HG03060 (cell line): ENCODE data around the gene TGIF1.
"Not testable (repeated sequence)": the region's sequence is repeated elsewhere in the genome, so short reads cannot be mapped to it uniquely, and the experiment has no call there.

Experiments used
- ATAC-seq: cut with Tn5 transposase; IDR thresholded peaks from one replicate; pipeline ENCODE4 v1.9.1; 2021; ENCODE audit warnings: low read depth, moderate number of reproducible peaks; ENCODE audit not compliant: unreplicated experiment

Gene TGIF1

DNA sequence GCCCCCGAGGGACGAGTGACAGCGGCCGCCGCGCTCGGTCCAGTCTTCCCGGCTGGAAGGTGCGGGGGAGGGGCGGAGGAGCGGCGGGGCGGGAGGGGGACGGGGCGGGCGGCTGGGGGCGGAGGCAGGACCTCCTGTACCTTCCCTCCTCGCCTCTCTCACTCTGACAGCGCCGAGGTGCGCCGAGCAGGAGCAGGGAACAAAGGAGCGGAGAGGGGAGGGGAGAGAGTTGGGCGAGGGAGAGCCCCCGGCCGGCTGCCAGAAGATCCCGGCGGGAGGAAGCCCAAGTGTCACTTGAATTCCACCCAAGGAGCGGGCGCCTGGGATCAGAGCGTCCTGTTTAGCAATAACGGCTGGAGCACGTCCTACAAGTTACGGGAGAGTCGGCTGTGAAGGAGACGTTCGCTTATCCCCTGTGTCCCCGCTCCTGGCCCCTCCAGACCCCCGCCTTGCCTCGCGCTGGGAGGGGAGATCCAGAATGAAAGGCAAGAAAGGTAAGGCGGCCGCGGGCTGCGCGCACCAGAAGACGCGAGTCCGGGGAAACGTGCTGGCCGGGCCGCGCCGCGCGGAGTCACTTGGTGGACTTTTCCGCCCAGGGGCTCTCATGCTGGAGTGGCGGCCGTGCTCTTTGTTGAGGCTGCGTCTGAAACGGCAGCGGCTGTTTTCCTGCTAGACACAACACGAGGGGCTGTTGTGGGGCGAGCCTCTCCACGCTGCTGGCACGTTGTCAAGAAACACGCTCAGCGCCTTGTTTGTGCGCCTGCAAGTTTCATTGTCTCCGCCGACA, at the start of gene TGIF1:
Gene TGIF1, plus strand, starts transcription at position 161 of the 787 bp plus-strand sequence. Its CDS starts 318 bp downstream, at position 479.
- no peak for ATAC-seq

- no peak for ATAC-seq
Measured at GRCh38 chr18:3400567-3401296, 49.2 kb upstream of the TGIF1 start.

DNA sequence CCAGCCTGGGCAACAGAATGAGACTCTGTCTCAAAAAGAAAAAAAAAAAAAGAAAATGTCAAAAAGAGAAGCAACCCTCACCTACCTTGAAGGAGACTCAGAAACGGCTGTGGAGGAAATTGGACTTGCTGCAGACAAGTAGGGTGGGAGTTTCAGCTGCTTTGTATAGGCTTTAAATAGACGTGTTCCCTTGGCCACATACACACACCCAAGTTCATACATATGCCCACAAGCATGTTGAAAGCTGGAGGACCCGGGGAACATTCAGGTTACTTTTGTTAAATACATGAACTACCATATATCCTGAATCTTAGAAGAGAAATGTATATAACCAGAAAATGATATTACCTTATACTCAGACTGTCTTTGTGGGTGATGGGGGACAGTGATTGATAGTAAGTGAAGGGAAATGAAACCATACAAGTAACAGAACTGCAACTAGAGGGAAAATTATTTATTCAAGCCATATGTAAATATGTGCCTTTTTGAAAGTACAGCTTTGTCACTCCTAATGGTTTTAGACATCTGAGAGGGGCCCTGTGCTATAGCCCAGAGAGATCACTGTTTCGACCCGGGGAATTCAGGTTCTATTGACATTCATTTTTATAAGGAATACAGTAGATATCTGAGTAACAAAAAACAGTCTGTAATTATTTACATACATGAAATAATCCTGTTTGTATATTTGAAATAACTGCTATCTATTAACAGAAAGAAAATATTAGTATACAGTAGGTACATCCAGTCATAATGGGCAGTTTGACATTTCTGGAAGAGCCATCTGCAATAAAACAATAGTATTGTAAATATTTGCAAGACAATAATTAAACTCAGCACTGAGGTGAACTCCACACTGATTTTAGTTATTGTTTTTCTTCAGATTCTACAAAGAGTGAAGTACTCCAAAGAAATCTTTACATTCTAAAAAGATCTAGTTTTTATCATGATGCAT, 48.0 kb upstream of the TGIF1 start:
- ATAC-seq, result peak; percentile 91

DNA sequence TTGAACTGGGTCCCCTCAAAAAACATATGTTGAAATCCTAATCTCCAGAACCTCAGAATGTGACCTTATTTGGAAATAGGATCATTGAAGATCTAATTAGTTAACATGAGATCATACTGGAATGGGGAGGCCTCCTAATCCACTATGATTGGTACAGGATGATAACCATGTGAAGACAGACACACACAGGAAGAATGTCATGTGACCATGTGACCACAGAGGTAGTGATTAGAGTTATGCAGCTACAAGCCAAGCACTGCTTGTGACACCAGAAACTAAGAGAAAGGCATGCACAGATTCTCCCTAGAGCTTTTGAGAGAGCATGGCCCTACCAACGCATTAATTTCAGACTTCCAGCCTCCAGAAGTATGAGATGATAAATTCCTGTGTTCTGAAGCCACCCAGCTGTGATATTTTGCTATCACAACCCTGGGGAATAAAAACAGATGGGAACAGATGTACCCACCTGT, 47.0 kb upstream of the TGIF1 start:
- ATAC-seq, result no peak

DNA sequence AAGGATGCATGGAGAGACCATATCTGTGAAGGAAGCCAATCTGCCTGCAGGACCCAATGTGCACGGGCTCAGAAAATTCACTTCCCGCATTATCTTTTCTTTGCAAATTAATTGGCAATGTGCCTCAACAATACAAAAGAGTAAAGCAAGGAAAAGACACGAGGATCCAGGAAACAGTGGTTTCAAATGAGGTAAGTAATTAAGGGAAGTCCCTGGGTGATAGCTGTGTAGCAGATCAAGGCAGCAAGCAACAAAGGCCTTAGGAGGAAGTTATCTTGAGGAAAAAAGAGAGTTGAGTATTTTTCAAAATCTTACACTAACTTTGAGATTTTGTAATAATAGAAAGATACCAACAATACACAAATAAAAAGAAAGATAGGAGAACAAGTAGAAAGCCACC, 44.3 kb upstream of the TGIF1 start:
- ATAC-seq, result no peak

DNA sequence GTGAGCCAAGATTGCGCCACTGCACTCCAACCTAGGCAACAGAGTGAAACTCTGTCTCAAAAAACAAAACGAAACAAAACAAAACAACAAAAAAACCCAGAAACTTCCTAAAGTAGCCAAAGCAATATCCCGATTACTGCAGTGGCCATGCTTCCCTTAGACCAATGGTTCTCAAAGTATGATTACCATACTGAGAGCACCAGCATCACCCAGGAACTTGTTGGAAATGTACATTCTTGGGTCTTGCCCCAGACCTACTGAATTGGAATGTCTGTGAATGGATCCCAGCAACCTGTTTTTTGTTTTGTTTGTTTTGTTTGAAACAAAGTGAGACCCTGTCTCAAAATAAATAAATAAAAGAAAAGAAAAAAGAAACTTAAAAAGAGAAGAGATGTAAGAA, 41.9 kb upstream of the TGIF1 start:
- no peak for ATAC-seq

GRCh38 chr18:3409811-3410210, 40.2 kb upstream of the TGIF1 start:
- no peak for ATAC-seq

DNA sequence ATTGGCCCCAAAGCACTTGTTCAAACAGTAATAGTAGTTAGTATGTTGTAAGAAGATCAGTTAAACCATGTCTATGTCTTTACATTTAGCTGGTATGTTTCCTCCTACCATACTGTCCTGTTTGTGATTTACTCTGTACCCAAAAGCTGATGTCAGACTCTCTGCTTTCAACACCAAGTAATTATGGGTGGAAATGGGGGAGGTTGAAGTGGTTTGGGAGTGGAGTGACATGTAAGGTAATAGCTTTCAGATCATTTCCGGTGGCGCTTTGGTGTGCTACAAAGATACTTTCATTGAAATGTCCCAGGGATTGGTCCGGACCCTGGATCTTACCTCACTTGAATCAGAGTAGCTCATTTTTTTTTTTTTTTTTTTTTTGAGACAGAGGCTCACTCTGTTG, 39.7 kb upstream of the TGIF1 start:
- ATAC-seq, result no peak

DNA sequence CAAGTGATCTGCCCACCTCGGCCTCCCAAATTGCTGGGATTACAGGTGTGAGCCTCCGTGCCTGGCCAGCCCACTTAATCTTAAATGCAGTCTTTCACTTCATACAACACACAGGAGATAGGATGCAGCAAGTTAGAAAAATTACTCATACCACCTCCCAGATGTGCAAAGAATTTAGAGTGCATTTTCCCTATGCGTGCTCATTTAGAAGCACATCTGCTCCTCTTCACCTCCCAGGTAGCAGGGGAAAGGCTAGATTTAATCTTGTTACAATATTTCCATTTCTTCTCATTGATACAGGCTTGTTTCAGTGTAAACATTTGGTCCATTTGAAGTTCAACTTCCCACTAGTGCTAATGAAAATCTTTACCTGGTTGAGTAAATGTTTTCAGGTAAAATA, 39.1 kb upstream of the TGIF1 start:
- ATAC-seq, result not testable (repeated sequence)

GRCh38 chr18:3411327-3411726, 38.6 kb upstream of the TGIF1 start:
- ATAC-seq, result no peak

DNA sequence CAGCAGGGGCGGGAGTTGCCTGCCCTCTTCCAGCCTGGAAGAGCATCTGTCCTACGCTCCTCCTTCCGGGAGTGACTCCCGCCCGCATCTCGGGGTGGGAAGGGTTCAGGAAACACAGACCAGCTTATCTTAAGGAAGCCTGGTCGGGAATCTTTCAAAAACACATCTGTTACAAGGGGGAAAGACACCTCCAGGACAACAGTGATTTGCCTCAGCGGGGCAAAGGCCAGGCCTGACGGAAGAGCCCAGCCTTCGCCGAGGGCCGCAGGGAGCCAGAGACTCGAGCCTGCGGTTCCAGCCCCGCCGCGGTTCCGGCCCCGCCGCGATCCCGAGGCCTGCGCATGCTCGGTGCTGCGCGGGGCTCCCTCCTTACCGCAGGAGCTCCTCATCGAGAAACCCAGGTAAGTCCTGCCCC, 38.1 kb upstream of the TGIF1 start:
- no peak for ATAC-seq

GRCh38 chr18:3412528-3412927, 37.4 kb upstream of the TGIF1 start:
- ATAC-seq, result not testable (repeated sequence)

GRCh38 chr18:3415110-3415509, 34.9 kb upstream of the TGIF1 start:
- no peak for ATAC-seq

- ATAC-seq, result no peak
Measured at GRCh38 chr18:3418083-3418482, 31.9 kb upstream of the TGIF1 start.

- no peak for ATAC-seq
Measured at GRCh38 chr18:3420919-3421279, 29.1 kb upstream of the TGIF1 start.

GRCh38 chr18:3422905-3423304, 27.1 kb upstream of the TGIF1 start:
- ATAC-seq, result no peak

- ATAC-seq, result no peak
Measured at GRCh38 chr18:3424280-3424890, 25.6 kb upstream of the TGIF1 start.

DNA sequence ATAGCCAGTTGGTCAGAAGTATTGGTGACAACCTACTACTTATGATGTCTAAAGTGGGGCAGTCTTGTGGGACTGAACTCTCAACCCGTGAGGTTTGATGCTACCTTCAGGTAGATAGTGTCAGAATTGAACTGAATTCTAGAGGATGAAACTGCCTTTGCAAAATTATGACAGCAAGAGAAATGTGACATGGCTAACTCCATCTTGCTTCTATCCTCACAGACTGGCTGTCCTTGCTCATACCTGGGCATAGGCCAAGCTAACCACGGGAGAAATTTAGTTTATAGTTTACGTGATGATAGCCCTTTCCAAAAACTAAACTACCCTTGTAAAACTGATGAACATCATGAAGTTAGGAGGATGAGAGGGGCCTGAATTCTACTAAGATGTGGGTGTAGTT, 24.9 kb upstream of the TGIF1 start:
- ATAC-seq, result no peak

- ATAC-seq, result no peak
Measured at GRCh38 chr18:3425446-3425845, 24.5 kb upstream of the TGIF1 start.

- no peak for ATAC-seq
Measured at GRCh38 chr18:3426074-3426473, 23.9 kb upstream of the TGIF1 start.
